ENCODE data around the gene CDH19. TPM values are rescaled to one million over a fixed set of nuclear protein-coding genes. Genes with fewer than 3 reads are reported as not detected.

The CDH19 gene
- total and polyA plus RNA-seq, 12 donors, result 7.2 to 35.8 (median 13.8) TPM

DNA sequence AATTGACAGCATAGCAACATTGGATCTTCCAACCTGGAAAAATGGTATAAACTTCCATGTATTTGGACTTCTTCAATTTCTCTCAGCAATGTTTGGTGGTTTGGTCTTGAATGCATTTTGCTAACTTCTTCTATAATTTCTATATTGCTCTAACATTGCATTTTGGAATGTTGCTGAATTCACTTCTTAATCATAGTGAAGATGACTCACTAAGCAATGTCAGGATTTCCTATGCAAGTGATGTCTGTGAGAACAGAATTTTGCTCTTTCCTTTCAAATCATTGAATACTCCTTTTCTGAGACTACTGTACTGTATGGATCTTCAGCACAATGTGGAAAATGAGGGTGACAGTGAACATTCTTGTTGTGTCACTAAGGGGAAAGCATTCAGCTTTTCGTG is 28.9 kb upstream of the CDH19 start:
- no peaks in the 10 kb centered on the region for H3K27me3 ChIP-seq
- no peak overlapping the region for H3K27ac ChIP-seq
- H3K36me3 ChIP-seq, result no peaks in the 10 kb centered on the region
- no peak overlapping the region for H3K4me3 ChIP-seq
- WGBS, 2 donors, result 82 to 85% methylated on average over 1 of the region's 1 CpG
- ATAC-seq, result no peak
- peaks cover 0 to 3% (median 0%) of the 10 kb centered on the region in 11 donors for H3K9me3 ChIP-seq
- intact Hi-C loops (cut with DNase I), result no loop called here
- H3K4me1 ChIP-seq, result no peaks in the 10 kb centered on the region
- DNase-seq, result no peak
- TF ChIP-seq, protein P1, sequence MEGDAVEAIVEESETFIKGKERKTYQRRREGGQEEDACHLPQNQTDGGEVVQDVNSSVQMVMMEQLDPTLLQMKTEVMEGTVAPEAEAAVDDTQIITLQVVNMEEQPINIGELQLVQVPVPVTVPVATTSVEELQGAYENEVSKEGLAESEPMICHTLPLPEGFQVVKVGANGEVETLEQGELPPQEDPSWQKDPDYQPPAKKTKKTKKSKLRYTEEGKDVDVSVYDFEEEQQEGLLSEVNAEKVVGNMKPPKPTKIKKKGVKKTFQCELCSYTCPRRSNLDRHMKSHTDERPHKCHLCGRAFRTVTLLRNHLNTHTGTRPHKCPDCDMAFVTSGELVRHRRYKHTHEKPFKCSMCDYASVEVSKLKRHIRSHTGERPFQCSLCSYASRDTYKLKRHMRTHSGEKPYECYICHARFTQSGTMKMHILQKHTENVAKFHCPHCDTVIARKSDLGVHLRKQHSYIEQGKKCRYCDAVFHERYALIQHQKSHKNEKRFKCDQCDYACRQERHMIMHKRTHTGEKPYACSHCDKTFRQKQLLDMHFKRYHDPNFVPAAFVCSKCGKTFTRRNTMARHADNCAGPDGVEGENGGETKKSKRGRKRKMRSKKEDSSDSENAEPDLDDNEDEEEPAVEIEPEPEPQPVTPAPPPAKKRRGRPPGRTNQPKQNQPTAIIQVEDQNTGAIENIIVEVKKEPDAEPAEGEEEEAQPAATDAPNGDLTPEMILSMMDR (IDR thresholded peaks at IDR 0.05), result no peak

DNA sequence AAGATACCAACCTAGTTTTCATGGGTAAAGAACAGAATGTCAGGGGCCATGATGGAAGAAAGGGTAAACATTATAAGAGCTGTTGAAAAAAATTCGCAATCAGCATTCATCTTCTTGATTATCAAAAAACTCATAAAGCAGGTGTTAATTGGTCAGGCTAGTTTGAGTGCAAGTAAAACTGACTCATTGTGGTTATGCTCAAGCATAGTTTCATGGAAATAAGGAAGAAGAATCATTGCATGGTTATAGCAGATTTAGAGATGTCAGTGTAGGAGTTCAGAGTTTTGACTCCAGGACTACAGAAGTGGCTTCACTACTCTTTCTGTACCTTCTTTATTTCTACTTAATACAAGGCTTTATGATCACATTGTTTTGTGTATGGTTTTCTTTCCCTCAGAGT is 26.9 kb upstream of the CDH19 start:
- TF ChIP-seq, protein P1 (IDR thresholded peaks at IDR 0.05), result no peak
- DNase-seq (no peak), ATAC-seq (no peak)
- intact Hi-C loops (cut with DNase I), result no loop called here
- no peaks in the 10 kb centered on the region for H3K36me3 ChIP-seq
- H3K27ac ChIP-seq, result no peak overlapping the region
- 79 to 97% methylated on average over 1 of the region's 1 CpG for WGBS, 2 donors
- H3K27me3 ChIP-seq, result no peaks in the 10 kb centered on the region
- H3K9me3 ChIP-seq, result peaks cover 0 to 3% (median 0%) of the 10 kb centered on the region in 11 donors
- H3K4me1 ChIP-seq, result no peaks in the 10 kb centered on the region
- H3K4me3 ChIP-seq, result no peak overlapping the region

DNA sequence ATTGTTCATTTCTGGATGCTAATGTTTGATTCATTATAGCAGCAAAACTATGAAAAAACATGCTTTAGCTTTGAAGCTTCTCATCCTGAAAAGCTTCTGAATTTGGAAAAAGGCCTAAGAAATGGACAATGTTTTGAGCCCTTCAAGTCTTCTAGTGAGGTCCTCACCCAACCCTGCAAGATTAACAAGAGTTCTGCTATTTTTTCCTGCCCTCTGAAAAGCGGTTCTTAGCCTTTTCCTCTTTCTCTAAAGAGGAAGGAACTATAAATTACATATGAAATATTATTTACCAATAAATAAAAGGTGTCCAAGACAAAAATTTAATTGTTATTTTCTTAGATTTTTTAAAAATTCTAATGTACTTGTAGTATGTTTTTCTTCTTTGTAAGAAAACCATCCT is 19.9 kb upstream of the CDH19 start:
- intact Hi-C loops (cut with DNase I), result no loop called here
- H3K36me3 ChIP-seq, result no peaks in the 10 kb centered on the region
- no peak for DNase-seq
- ATAC-seq, result no peak
- H3K4me1 ChIP-seq, result no peaks in the 10 kb centered on the region
- H3K4me3 ChIP-seq, result no peak overlapping the region
- H3K27ac ChIP-seq, result no peak overlapping the region
- H3K9me3 ChIP-seq, result peaks cover 0 to 22% (median 3%) of the 10 kb centered on the region in 11 donors
- TF ChIP-seq, protein P1 (IDR thresholded peaks at IDR 0.05), result no peak
- no peaks in the 10 kb centered on the region for H3K27me3 ChIP-seq
- 57 to 74% methylated on average over 1 of the region's 1 CpG for WGBS, 2 donors

DNA sequence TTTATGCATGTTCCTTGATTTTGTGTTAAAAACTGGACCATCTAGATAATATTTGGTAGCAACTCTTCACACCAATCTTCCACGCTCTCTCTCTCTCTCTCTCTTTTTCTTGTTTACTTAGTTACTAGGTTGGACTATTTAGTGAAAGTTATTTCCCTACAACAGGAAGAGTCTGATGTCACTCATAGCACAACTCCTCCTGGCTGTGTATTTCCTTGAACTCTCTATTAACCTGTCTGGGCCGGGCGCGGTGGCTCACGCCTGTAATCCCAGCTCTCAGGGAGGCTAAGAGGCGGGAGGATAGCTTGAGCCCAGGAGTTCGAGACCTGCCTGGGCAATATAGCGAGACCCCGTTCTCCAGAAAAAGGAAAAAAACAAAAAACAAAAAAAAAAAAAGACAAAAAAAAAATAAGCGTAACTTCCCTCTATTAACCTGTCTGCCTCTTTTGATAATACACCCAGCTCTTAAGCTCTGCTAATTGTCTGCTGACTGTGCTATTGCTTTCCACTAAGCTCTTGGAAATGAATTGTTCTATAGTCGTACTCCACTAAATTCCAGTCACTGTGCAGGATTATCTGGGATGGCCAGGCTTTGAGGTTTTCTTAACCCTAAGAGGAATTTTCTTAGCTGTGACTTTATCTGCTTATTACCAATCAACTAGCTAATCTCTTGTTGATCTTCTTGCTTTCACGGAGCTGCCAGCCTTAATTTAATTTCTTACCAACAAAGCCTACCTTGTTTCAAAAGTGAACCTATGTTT is 18.1 kb upstream of the CDH19 start:
- TF ChIP-seq, protein P1 (IDR thresholded peaks at IDR 0.05), result no peak
- DNase-seq, result no peak
- no peak for ATAC-seq
- intact Hi-C loops (cut with DNase I), result no loop called here
- Histone ChIP-seq H3K4me3 (no peak overlapping the region), H3K27me3 (no peaks in the 10 kb centered on the region), H3K9me3 (peaks cover 0 to 22% (median 3%) of the 10 kb centered on the region in 11 donors), H3K27ac (no peak overlapping the region), H3K36me3 (no peaks in the 10 kb centered on the region), H3K4me1 (no peaks in the 10 kb centered on the region)
- WGBS, 2 donors, result 85 to 91% methylated on average over 9 to 12 of the region's 12 CpGs

Measured in heart right ventricle (tissue), 16 donors.